SK-N-SH treated with all-trans-retinoic acid at 6 μM for 48 hours (cell line): ENCODE results near the gene SMYD4.

Experiments
- ATAC-seq: fragments of 200-7000 bp; cut with Tn5 transposase; 3 replicates; pipeline ENCODE4 v1.9.1; 2020; ENCODE audit warnings: mild to moderate bottlenecking, moderate library complexity
- ARNTL ChIP-seq: fragments of 450-650 bp; formaldehyde crosslinking; IDR thresholded peaks from 2 replicates; pipeline ENCODE4 v1.5.0; 2020; ENCODE audit warnings: low read depth, mild to moderate bottlenecking, moderate library complexity, borderline replicate concordance
- BACH2 ChIP-seq: fragments of 250-450 bp; sonication (Bioruptor Pico); IDR thresholded peaks from 2 replicates; pipeline ENCODE4 v1.9.0; 2021; ENCODE audit warnings: mild to moderate bottlenecking, borderline replicate concordance
- CSDC2 ChIP-seq: fragments of 250-450 bp; sonication (Bioruptor Pico); IDR thresholded peaks from 2 replicates; pipeline ENCODE4 v1.5.0; 2020; ENCODE audit warnings: mild to moderate bottlenecking, moderate library complexity
- ESRRG ChIP-seq: fragments of 250-450 bp; sonication (Bioruptor Pico); IDR thresholded peaks from 2 replicates; pipeline ENCODE4 v1.6.1; 2021; ENCODE audit warnings: mild to moderate bottlenecking
- GLIS3 ChIP-seq: fragments of 250-450 bp; sonication (Bioruptor Pico); IDR thresholded peaks from 2 replicates; pipeline ENCODE4 v1.5.0; 2020; ENCODE audit warnings: mild to moderate bottlenecking, moderate library complexity
- ISL1 ChIP-seq: fragments of 250-450 bp; sonication (Bioruptor Pico); IDR thresholded peaks from 2 replicates; pipeline ENCODE4 v2.1.2; 2022; ENCODE audit warnings: mild to moderate bottlenecking, moderate library complexity
- OSR1 ChIP-seq: fragments of 250-450 bp; sonication (Bioruptor Pico); IDR thresholded peaks from 2 replicates; pipeline ENCODE4 v1.8.0; 2022; ENCODE audit warnings: moderate library complexity, mild to moderate bottlenecking, inconsistent platforms
- PPARA ChIP-seq: fragments of 250-450 bp; sonication (Bioruptor Pico); IDR thresholded peaks from 2 replicates; pipeline ENCODE4 v1.5.0; 2020; ENCODE audit warnings: mild to moderate bottlenecking, borderline replicate concordance
- RARB ChIP-seq: fragments of 250-450 bp; sonication (Bioruptor Pico); IDR thresholded peaks from 2 replicates; pipeline ENCODE4 v1.8.0; 2021; ENCODE audit warnings: mild to moderate bottlenecking, moderate library complexity
- SNAI2 ChIP-seq: fragments of 250-450 bp; sonication (Bioruptor Pico); IDR thresholded peaks from 2 replicates; pipeline ENCODE4 v1.5.0; 2020; ENCODE audit warnings: mild to moderate bottlenecking, moderate library complexity
- TCF4 ChIP-seq: fragments of 250-450 bp; sonication (Bioruptor Pico); IDR thresholded peaks from 2 replicates; pipeline ENCODE4 v1.8.0; 2021; ENCODE audit warnings: mild to moderate bottlenecking, moderate library complexity, borderline replicate concordance
- TOX ChIP-seq: fragments of 250-450 bp; sonication (Bioruptor Pico); IDR thresholded peaks from 2 replicates; pipeline ENCODE4 v1.8.0; 2021; ENCODE audit warnings: mild to moderate bottlenecking, moderate library complexity, borderline replicate concordance
- ZC3H10 ChIP-seq: fragments of 250-450 bp; sonication (Bioruptor Pico); IDR thresholded peaks from 2 replicates; pipeline ENCODE4 v1.5.1; 2021; ENCODE audit warnings: mild to moderate bottlenecking, moderate library complexity
- ZFP3 ChIP-seq: fragments of 250-450 bp; sonication (Bioruptor Pico); IDR thresholded peaks from 2 replicates; pipeline ENCODE4 v1.5.0; 2020; ENCODE audit warnings: mild to moderate bottlenecking, moderate library complexity
- ZFP30 ChIP-seq: fragments of 450-650 bp; formaldehyde crosslinking; IDR thresholded peaks from 2 replicates; pipeline ENCODE4 v1.5.0; 2022; ENCODE audit warnings: mild to moderate bottlenecking, moderate library complexity
- ZNF565 ChIP-seq: fragments of 450-650 bp; formaldehyde crosslinking; conservative IDR thresholded peaks from 2 replicates; pipeline ENCODE4 v1.5.0; 2020; ENCODE audit warnings: low read depth, mild to moderate bottlenecking, moderate library complexity
- ZNF70 ChIP-seq: fragments of 450-650 bp; formaldehyde crosslinking; IDR thresholded peaks from 2 replicates; pipeline ENCODE4 v1.5.0; 2020; ENCODE audit warnings: mild to moderate bottlenecking, moderate library complexity
- ZNF8 ChIP-seq: fragments of 450-650 bp; formaldehyde crosslinking; IDR thresholded peaks from 2 replicates; pipeline ENCODE4 v1.5.0; 2020; ENCODE audit warnings: mild to moderate bottlenecking, moderate library complexity
- TF ChIP-seq, protein P1 (sequence below): fragments of 250-450 bp; sonication (Bioruptor Pico); IDR thresholded peaks from 2 replicates; pipeline ENCODE4 v1.5.1; 2021; ENCODE audit warnings: mild to moderate bottlenecking, moderate library complexity
- TF ChIP-seq, protein P2 (sequence below): fragments of 250-450 bp; sonication (Bioruptor Pico); IDR thresholded peaks from 2 replicates; pipeline ENCODE4 v1.5.0; 2020; ENCODE audit warnings: mild to moderate bottlenecking, moderate library complexity
- TF ChIP-seq, protein P3 (sequence below): fragments of 250-450 bp; sonication (Bioruptor Pico); IDR thresholded peaks from 2 replicates; pipeline ENCODE4 v1.8.0; 2021; ENCODE audit warnings: low read depth, mild to moderate bottlenecking, moderate library complexity, borderline replicate concordance
- TF ChIP-seq, protein P4 (sequence below): fragments of 250-450 bp; sonication (Bioruptor Pico); IDR thresholded peaks from 2 replicates; pipeline ENCODE4 v1.8.0; 2020; ENCODE audit warnings: mild to moderate bottlenecking, moderate library complexity, borderline replicate concordance
- TF ChIP-seq, protein P5 (sequence below): fragments of 250-450 bp; sonication (Bioruptor Pico); IDR thresholded peaks from 2 replicates; pipeline ENCODE4 v1.5.1; 2020; ENCODE audit warnings: low read depth, mild to moderate bottlenecking, moderate library complexity

Gene SMYD4

DNA sequence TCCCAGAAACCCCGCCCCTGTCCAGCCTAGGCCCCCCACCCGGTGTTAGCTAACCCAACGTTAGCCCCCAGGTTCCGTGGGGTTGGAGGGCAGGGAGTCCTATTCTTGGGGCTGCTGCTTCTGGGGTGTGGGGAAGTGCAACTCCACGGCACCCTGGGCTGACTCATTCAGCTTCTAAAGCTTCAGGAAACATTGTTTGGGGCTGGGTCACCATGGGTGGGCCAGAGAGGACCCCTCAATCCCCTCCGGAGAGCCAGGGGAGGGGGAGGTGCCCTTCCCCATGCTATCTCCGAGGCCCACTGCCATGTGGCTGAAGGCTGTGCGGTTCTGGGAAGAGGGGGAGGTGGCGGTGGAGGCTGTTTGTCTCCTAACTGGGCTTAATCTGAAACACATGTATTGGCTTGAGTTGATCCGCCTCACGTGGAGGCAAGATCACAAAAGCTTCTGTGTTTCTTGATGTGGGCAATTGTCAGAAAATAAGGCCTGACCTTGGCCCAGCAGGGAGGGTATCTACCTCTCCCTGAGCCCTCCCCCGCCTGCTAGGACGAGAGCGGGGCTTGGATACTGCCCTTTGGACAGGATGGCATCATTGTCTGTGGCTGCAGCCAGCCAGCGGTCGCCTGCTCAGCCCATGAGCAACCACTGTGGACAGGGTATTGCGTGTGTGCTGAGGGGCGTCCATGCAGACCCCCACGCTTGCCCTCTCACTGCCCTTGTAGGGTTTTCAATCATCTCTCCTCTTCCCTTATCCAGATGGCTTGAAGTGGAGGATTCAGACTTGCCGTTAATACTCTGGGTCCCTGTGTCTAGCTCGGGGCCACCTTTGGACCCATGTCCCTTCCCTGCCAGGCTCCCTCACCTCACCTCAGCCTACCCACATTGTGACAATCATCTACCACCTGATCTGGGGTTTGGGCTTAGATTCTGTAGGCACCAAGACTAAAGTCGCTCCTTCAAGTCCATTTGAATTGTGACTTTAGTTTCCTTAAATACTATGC lies 66.5 kb downstream of the SMYD4 start:
- no peak for TF ChIP-seq ZNF565
- no peak for TF ChIP-seq ARNTL (CRISPR knock-in tag)
- no peak for TF ChIP-seq ZC3H10 (CRISPR knock-in tag)
- TF ChIP-seq, protein P1, sequence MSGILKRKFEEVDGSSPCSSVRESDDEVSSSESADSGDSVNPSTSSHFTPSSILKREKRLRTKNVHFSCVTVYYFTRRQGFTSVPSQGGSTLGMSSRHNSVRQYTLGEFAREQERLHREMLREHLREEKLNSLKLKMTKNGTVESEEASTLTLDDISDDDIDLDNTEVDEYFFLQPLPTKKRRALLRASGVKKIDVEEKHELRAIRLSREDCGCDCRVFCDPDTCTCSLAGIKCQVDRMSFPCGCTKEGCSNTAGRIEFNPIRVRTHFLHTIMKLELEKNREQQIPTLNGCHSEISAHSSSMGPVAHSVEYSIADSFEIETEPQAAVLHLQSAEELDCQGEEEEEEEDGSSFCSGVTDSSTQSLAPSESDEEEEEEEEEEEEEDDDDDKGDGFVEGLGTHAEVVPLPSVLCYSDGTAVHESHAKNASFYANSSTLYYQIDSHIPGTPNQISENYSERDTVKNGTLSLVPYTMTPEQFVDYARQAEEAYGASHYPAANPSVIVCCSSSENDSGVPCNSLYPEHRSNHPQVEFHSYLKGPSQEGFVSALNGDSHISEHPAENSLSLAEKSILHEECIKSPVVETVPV (CRISPR knock-in tag): no peak
- TF ChIP-seq TCF4 (CRISPR knock-in tag): peak; percentile 90
- no peak for TF ChIP-seq SNAI2 (CRISPR knock-in tag)
- no peak for TF ChIP-seq GLIS3
- no peak for TF ChIP-seq TOX (CRISPR knock-in tag)
- no peak for TF ChIP-seq ZNF8 (CRISPR knock-in tag)
- TF ChIP-seq ESRRG: no peak
- TF ChIP-seq ISL1 (CRISPR knock-in tag): no peak; the same call in none of the 2 replicates
- TF ChIP-seq, protein P2, sequence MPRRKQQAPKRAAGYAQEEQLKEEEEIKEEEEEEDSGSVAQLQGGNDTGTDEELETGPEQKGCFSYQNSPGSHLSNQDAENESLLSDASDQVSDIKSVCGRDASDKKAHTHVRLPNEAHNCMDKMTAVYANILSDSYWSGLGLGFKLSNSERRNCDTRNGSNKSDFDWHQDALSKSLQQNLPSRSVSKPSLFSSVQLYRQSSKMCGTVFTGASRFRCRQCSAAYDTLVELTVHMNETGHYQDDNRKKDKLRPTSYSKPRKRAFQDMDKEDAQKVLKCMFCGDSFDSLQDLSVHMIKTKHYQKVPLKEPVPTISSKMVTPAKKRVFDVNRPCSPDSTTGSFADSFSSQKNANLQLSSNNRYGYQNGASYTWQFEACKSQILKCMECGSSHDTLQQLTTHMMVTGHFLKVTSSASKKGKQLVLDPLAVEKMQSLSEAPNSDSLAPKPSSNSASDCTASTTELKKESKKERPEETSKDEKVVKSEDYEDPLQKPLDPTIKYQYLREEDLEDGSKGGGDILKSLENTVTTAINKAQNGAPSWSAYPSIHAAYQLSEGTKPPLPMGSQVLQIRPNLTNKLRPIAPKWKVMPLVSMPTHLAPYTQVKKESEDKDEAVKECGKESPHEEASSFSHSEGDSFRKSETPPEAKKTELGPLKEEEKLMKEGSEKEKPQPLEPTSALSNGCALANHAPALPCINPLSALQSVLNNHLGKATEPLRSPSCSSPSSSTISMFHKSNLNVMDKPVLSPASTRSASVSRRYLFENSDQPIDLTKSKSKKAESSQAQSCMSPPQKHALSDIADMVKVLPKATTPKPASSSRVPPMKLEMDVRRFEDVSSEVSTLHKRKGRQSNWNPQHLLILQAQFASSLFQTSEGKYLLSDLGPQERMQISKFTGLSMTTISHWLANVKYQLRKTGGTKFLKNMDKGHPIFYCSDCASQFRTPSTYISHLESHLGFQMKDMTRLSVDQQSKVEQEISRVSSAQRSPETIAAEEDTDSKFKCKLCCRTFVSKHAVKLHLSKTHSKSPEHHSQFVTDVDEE (CRISPR knock-in tag): peak; percentile 47
- TF ChIP-seq, protein P3, sequence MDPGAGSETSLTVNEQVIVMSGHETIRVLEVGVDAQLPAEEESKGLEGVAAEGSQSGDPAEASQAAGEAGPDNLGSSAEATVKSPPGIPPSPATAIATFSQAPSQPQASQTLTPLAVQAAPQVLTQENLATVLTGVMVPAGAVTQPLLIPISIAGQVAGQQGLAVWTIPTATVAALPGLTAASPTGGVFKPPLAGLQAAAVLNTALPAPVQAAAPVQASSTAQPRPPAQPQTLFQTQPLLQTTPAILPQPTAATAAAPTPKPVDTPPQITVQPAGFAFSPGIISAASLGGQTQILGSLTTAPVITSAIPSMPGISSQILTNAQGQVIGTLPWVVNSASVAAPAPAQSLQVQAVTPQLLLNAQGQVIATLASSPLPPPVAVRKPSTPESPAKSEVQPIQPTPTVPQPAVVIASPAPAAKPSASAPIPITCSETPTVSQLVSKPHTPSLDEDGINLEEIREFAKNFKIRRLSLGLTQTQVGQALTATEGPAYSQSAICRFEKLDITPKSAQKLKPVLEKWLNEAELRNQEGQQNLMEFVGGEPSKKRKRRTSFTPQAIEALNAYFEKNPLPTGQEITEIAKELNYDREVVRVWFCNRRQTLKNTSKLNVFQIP: no peak
- no peak for TF ChIP-seq BACH2 (CRISPR knock-in tag)
- no peak for TF ChIP-seq ZFP30 (CRISPR knock-in tag)
- TF ChIP-seq, protein P4, sequence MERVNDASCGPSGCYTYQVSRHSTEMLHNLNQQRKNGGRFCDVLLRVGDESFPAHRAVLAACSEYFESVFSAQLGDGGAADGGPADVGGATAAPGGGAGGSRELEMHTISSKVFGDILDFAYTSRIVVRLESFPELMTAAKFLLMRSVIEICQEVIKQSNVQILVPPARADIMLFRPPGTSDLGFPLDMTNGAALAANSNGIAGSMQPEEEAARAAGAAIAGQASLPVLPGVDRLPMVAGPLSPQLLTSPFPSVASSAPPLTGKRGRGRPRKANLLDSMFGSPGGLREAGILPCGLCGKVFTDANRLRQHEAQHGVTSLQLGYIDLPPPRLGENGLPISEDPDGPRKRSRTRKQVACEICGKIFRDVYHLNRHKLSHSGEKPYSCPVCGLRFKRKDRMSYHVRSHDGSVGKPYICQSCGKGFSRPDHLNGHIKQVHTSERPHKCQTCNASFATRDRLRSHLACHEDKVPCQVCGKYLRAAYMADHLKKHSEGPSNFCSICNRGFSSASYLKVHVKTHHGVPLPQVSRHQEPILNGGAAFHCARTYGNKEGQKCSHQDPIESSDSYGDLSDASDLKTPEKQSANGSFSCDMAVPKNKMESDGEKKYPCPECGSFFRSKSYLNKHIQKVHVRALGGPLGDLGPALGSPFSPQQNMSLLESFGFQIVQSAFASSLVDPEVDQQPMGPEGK (CRISPR knock-in tag): peak; percentile 44; the same call in 1 of the 2 replicates
- no peak for TF ChIP-seq CSDC2 (CRISPR knock-in tag)
- TF ChIP-seq OSR1 (CRISPR knock-in tag): no peak
- TF ChIP-seq ZFP3 (CRISPR knock-in tag): no peak
- no peak for TF ChIP-seq RARB (CRISPR knock-in tag)
- TF ChIP-seq ZNF70 (CRISPR knock-in tag): peak; percentile 63; the same call in 1 of the 2 replicates
- no peak for TF ChIP-seq PPARA (CRISPR knock-in tag)
- TF ChIP-seq, protein P5, sequence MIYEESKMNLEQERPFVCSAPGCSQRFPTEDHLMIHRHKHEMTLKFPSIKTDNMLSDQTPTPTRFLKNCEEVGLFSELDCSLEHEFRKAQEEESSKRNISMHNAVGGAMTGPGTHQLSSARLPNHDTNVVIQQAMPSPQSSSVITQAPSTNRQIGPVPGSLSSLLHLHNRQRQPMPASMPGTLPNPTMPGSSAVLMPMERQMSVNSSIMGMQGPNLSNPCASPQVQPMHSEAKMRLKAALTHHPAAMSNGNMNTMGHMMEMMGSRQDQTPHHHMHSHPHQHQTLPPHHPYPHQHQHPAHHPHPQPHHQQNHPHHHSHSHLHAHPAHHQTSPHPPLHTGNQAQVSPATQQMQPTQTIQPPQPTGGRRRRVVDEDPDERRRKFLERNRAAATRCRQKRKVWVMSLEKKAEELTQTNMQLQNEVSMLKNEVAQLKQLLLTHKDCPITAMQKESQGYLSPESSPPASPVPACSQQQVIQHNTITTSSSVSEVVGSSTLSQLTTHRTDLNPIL: no peak
- ATAC-seq: peak; percentile 90
